HG03342 (cell line): Measurements from ENCODE around the gene CSNK1A1L.
A peak's percentile ranks its signal among the peaks of the same experiment; 100 is the strongest.

Experiments
- ATAC-seq: cut with Tn5 transposase; IDR thresholded peaks from one replicate; pipeline ENCODE4 v1.9.1; 2021; ENCODE audit warnings: mild to moderate bottlenecking, moderate library complexity; ENCODE audit not compliant: unreplicated experiment

Gene CSNK1A1L

GRCh38 chr13:37107868-37108267, 2.4 kb upstream of the CSNK1A1L start:
- ATAC-seq, result no peak

DNA sequence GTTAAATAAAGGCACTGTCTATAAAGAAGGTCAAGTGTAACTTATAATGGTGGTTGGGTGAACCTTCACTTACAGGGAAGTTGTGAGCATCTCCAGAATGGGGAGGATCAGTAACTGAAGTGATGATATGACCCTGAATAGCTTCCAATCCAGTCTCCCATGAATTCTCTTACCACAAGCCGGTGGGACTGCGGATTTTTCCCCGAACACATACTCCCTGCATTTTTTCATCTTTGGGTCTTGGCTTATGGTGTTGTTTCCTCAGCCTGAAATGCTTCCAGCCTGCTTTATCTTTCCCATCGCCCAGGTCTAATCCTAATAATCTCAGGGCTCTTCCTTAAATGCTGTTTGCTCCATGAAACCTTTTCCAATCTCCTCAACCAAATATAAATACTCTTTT, 2.0 kb upstream of the CSNK1A1L start:
- no peak for ATAC-seq

GRCh38 chr13:37106642-37107041, 1.2 kb upstream of the CSNK1A1L start:
- no peak for ATAC-seq

GRCh38 chr13:37102896-37103295, 2.6 kb downstream of the CSNK1A1L start:
- no peak for ATAC-seq

DNA sequence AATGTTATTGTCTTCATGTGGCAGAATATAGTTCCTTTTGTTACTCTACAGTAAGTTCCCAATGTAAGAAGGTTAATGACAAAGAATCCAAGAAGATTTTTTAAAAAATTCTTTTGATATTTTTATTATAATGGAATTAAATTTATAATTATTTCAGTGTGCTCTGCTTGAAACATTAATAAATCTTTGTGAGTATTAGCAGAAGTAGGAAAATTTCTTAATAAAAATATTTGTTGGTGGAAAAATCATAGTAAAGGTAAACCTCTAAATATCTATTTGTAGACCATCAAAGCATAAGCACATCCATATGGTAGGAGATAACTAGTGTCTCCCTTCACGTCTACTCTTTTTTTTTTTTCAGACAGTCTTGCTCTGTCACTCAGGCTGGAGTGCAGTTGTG, 4.3 kb downstream of the CSNK1A1L start:
- ATAC-seq, result no peak

- ATAC-seq, result no peak
Measured at GRCh38 chr13:37100731-37101130, 4.7 kb downstream of the CSNK1A1L start.

DNA sequence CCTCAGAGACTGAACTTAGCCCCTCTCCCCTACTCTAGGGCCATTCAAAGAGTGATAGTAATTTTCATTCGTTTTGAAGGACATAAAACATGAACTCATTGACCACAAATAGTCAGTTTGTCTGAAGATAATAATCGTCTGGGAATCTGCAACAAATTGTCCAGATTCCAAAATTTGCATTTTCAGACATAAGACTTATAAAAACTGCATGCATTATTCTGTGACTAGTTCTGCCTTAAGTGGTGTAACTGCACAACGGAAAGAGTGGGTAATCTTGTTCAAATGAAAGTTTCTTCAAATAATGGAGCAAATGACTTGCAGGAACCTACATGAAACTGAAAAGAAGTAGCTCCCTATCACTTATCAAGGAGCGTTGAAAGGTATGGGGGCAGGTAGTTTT, 8.4 kb downstream of the CSNK1A1L start:
- no peak for ATAC-seq

- ATAC-seq, result no peak
Measured at GRCh38 chr13:37094840-37095239, 10.6 kb downstream of the CSNK1A1L start.

DNA sequence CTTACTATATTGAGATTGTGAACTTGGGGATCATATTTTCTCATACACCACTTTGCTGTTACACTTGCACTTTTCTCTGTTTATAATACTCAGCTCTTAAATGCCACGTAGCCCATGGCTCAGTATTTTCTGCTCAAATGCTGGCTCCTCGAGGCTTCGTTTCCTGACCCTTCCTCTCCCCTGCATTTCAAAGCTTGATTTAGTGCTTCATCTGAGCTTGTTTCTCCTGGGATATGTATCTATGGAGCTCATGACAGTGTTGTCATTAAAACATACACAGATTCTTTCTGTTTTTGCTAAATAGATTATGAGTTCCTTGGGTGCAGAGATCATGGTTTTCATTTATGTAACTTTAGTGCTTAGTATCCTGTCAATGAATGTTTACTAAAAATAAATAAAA, 11.4 kb downstream of the CSNK1A1L start:
- no peak for ATAC-seq

- ATAC-seq, result no peak
Measured at GRCh38 chr13:37091835-37092234, 13.6 kb downstream of the CSNK1A1L start.

DNA sequence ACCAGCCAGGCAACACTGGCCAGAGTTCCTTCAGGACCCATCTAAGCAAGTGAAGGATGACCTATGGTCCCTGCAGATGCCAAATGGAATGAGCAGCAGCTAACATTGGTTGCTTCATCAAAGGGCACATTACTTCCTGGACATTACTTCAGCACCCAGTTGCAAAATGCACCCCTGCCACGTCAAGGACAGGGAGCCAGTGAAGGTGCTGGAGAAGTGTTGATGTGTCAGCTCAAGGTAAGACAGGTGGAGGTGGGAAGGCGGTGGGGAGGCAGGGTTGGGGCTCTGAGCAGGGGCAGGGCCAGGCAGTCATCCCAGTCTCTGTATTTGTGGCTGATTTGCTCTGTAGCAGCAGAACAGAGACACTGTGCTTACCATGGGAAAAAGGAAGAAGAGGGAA, 14.6 kb downstream of the CSNK1A1L start:
- ATAC-seq, result no peak

GRCh38 chr13:37089495-37089894, 16.0 kb downstream of the CSNK1A1L start:
- no peak for ATAC-seq

DNA sequence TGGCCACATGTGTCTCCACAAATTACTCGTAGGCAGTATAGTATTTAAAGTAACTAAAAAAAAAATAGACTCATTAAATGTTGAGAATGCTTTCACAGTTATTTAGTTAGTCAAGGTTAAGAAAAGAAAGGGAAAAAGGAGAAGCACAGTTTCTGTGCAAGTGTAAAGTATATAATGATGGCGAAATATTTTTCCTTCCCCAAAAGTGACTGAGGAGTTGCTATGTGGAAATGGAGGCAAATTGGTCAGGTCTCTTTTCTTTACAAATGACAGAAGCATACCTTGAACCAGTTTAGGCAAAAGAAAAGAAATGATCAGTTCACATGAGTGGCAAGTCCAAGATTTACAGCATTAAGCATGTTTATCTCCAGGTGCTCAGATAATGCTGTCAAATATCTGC, 18.0 kb downstream of the CSNK1A1L start:
- ATAC-seq, result no peak

- no peak for ATAC-seq
Measured at GRCh38 chr13:37085606-37086005, 19.9 kb downstream of the CSNK1A1L start.

GRCh38 chr13:37076818-37077217, 28.6 kb downstream of the CSNK1A1L start:
- no peak for ATAC-seq

DNA sequence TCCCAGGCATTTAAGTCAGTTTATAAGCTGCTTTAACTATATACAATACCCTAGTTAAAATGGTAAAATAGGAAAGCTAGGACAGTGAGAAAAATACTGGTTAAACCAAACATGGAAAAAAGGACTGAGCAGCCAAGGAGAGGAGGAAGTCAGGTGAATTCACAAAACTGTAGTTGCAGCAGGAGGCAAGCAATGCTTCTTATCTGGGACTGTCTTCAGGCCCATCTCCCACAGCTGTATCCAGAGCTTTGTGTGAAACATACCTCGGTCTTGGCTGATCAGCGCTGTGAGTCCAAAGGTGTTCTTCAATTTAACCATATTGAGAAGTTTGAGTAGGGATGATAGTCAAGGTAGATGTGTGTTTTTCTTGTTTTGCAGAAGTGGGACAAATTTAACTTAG, 30.3 kb downstream of the CSNK1A1L start:
- no peak for ATAC-seq

DNA sequence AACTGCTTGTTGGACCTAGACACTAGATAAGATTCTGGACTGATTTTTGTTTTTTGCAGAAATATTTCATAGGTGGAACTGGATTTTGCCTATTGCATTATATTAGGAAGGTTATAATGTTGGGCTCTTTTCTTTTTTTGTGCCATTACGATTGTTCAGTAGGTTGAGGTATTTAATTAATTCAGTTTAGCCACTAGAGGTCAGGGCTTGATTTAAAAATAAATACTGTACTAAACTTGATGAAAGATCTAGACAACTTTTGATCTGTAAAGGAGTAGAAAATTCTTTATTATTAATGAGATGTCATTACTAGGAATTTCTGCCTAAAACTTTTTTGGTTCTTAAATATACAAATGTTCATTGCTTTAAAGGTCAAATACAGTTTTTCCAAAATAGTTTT, 30.8 kb downstream of the CSNK1A1L start:
- no peak for ATAC-seq

DNA sequence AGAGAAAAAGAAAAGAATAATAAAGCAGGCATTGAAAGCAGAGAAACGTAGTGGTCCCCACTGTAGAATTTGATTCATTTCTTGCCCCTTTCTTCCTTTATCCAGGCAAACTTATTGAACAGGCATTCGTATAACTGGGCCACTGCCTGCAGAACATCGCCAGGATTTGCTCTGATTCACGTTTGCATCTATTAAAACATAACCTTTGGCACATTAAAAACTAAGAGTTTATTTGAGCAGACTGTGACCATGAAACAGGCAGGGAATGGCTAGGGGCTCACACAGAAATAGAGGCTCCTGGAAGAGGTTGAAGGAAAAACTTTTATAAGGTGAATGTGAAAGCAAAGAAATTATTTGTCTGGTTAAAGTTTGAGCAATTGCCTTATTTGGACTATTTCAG, 33.4 kb downstream of the CSNK1A1L start:
- ATAC-seq, result no peak

DNA sequence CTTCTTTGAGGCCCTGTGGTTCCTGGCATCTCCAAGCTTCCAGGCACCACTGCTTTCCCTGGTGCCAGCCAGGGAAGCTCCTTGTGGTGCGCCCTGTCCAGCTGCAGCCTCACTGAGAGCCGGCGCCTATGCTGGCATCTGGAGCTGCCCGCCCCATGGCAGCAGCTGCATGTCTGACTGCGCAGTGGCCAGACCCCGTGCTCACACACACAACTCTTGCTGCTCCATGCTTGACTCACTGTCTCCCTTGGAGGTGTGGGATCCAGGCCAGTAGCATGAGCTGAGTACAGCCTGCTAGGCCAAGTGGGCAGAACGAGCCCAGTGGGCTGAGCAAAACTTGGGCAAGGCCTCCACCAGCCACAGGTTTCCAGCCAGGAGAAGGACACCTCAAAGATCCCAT, 34.5 kb downstream of the CSNK1A1L start:
- ATAC-seq, result no peak

DNA sequence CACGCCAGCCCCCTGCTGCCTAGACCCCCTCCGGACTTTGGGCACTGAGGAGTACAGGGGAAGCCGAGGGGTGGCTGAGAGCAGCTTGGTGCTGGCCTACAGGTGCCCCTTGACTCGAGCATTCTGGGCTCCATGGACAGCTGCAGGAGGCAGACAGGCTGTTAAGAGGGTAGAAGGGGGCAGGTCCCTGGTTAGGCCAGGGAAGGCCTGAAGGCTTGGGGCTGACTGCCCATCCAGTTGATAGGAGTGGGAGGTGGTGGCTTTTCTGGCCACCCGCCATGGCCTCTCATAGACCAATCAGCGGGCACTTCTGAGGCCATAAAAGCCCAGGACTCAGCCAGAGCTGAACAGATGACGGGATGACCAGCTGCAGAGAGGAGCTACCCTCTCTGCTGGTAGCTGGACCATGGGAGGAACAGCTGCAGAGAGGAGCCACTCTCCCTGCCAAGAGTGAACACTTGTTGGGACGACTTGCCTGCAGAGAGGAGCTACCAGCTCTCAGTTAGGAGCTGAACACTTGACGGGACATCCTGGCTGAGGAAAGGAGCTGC, 35.2 kb downstream of the CSNK1A1L start:
- no peak for ATAC-seq

DNA sequence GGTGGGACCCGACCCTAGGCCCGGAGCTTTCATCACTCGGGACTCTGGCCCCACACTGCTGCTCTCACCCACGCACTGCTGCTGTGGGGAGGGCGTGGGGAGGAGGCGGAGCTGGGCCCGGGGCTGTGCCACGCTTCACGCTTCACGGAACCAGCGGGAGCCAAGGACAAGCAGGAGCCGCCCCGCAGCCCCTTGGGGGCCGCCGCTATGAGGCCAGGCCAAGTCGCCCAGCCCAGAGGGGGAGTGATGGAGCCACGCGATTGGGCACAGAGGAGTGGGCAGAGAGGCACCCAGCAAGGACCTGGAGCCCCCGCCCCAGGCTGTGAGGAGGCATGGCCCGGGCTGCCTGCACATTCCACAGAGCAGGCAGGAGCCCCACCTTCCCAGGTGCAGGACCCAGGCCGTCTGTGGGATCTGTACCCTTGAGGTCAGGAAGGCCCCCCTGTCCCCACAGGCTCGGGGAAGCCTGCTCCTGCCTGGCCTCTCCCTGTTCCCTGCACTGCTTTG, 35.8 kb downstream of the CSNK1A1L start:
- no peak for ATAC-seq

GRCh38 chr13:37068962-37069361, 36.5 kb downstream of the CSNK1A1L start:
- ATAC-seq, result no peak

DNA sequence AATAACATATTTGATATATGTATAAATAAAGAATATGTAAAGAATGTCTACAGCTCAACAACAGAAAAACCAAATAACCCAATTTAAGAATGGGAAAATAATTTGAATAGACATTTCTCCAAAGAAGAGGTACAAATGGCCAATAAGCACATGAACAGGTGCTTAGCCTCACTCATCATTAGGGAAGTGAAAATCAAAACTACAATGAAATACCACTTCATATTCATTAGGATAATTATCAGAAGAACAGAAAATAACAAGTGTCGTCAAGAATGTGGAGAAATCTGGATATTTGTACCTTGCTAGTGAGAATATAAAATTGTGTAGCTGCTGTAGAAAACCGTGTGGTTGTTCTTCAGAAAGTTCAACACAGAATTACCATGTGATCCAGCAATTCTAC, 37.6 kb downstream of the CSNK1A1L start:
- peak; percentile 50 for ATAC-seq
